Iris pigment epithelial cell (primary cell): ENCODE results near the gene TFAP2C.
A peak's percentile ranks its signal among the peaks of the same experiment; 100 is the strongest.
"Not testable (repeated sequence)": the region's sequence is repeated elsewhere in the genome, so short reads cannot be mapped to it uniquely, and the experiment has no call there.

Experiments used
- DNase-seq: peaks from one replicate; pipeline ENCODE4 v3.0.0-alpha.2; 2011; ENCODE audit warnings: low read depth

TFAP2C gene

GRCh38 chr20:56616716-56617115 is 12.4 kb upstream of the TFAP2C start:
- DNase-seq, result no peak

GRCh38 chr20:56617489-56617888 is 11.6 kb upstream of the TFAP2C start:
- no peak for DNase-seq

- DNase-seq, result no peak
Measured at GRCh38 chr20:56621730-56622129, 7.4 kb upstream of the TFAP2C start.

- DNase-seq, result not testable (repeated sequence)
Measured at GRCh38 chr20:56623930-56624329, 5.2 kb upstream of the TFAP2C start.

DNA sequence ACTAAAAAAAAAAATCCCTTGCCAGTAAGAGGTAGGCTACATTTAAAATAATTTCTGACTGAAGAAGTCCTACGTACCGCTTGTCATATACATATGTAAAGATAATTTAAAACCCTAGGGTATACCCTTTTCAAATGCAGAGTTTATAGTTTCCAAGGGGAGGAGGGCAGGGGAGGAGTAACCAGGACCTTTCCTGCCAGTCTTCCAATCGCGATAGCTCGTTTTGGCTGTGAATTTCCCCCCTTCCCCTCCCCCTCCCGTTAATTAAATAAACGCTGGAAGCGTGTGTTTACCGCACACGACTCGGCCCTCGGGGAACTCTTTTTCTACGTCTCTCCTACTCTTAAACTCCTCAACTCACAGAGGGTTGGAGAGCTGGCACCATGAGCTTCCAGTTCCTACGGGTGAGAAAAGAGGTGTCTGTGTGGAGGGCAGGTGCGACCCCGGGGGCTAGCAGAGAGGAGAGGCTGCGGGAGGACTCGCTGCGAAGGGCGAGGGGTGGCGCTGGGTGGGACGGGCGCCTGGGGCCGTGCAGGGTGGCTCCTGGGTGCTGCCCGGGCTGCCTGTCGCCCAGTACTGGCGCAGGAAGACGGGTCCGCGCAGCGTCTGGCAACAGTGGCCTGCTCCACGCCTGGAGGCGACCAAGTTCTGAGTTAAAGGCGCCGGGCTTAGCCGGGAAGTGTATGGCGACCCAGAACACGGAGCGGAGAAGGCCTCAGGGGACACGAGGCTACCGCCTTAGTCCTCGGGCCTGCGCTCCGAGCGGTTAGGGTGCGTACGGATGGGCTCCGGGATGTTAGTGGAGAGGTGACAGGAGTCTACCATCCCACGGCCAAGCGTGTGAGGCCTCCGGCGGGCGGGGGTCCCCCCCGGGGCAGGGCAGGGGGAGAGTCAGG is 4.1 kb upstream of the TFAP2C start:
- DNase-seq, result no peak

- no peak for DNase-seq
Measured at GRCh38 chr20:56625837-56626236, 3.3 kb upstream of the TFAP2C start.

DNA sequence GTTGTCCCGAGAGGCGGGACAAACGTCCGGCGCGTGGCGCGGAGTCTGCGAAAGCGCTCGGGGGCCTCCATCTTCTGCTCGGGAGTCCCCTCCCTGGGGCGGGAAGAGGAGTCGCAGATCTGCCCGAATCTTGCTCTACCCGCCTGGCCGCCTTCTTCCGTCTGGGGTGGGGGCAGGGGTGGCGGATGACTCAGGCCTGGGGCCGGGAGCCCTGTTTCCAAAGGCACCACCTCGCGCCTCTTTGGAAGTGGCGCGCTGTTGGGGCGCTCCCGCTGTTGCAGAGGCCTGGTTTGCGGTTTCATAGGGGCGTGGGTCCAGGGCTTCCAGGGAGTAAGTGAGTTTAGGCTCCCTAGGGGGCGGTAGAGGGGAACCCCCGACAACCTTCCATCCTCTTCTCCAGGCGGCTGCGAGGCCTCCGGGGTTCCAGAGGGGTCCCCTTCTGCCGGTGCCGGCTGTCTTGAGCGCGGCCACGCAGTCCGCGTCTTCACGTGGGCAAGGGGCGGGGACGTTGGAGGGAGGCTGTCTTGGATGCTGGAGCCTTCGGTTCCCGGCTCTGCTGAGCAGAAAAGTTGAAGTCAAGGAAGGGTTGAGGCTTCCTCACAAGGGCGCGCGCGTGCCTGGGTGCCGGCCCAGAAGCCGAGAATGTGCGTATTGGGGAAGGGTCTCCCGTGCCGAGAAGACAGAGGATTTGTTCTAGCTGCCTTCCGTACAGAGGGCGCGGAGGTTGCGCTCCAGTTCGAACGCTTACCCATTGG is 2.6 kb upstream of the TFAP2C start:
- DNase-seq, result no peak

DNA sequence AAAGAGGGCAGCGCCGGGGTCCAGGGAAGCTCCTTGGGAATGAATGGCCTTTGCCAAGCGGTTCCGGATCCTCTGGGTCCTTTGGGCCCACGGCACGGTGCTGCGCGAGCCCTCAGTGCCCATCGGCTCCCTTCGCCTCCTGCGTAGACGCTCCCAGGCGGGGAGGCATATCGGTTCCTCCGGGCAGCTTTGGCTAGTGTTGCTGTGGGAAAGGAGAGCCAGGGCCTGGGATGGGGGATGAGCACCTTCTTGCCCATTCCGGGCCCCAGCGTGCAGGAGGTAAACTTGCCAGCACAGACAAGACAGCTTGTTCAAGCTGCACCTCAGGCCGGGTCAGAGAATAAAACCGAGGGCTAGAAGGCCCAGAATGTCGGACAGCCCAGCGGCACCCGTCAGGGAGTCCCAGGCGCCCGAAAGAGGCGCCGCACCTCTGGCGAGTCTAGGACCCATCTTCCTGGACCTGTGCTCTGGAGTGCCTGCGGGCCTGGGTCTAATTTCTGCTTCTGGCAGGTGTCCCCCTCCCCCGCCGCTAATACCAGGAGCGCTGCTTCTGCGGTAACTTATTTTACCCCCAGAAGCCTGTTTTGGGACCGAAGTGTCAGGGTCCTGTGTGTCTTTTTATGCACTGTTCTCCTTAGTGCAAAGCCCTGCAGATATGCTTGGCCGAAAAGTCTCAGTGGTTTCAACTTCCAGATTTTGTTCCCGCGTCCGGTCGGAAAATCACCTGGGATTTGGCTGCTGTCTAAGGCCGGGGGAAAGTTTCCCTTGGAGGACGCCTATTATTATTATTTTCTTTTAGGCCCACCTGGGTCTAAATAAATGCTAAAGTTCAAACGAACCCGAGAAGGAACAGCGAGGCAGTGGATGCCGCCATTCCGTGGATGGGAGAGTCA is 1.7 kb upstream of the TFAP2C start:
- DNase-seq, result no peak

DNA sequence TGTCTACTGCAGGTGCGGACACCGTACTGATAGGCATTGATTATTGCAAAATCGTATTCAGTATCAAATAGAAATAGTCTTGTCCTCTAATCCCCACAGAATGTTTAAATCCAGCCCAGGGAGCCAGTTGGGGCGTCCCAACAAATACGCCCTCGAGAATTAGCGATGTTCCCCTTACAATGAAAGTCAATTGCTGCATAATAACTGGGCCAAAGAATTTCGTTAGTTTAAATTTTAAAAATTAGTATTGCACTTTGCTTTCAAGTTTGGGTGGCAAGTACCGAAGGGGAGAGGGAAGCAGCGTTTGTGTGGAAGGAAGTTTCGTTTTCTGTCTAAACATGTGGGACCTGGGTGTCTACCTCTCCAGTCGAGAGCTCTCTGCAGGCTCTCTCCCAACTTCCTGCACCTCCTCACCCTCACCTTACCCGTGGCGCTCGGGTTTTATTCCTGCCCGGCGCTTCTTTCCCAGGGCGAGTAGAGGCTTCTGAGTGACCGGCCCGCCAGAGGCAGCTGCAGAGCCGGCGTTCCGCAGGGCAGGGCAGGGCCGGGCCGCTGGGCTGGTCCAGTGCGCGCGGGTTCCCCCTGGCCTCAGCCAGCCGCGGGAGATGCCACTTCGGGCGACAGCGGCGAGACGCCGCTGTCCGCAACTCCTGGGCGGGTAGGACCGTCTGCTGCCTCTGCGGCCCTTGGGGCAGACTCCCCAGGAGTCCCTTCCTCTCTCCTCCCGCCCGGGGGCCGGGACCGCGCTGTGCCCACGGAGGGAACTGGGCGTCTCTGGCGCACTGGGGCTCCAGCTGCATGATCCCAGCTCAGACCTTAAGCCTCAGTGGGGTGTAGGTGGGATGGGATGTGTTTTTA is 862 bp upstream of the TFAP2C start:
- DNase-seq, result no peak

- DNase-seq, result no peak
Measured at GRCh38 chr20:56629464-56630085, 469 bp downstream of the TFAP2C start.

DNA sequence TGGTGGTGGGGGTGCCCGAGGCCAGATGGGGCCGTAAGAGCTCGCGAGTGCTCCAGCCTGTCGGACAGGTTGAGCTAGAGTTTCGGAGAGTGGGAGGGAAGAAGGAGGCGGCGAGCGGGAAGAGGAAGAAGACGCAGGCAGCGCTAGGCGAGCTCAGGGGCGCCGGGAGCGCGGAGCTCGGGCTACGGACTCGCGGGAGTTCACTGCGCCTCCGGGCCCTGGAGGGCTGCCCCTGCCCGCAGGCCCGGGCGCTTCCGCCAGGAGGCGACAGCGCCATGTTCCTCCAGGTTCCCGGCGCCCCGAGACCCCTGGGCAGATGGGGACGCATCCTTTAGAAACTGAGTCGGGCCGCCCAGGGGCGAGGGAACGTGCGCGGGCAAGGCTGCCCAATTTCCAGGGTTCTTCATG is 984 bp downstream of the TFAP2C start:
- DNase-seq, result peak; percentile 28

- no peak for DNase-seq
Measured at GRCh38 chr20:56630506-56631317, 1.6 kb downstream of the TFAP2C start.

- no peak for DNase-seq
Measured at GRCh38 chr20:56631318-56631989, 2.3 kb downstream of the TFAP2C start.

DNA sequence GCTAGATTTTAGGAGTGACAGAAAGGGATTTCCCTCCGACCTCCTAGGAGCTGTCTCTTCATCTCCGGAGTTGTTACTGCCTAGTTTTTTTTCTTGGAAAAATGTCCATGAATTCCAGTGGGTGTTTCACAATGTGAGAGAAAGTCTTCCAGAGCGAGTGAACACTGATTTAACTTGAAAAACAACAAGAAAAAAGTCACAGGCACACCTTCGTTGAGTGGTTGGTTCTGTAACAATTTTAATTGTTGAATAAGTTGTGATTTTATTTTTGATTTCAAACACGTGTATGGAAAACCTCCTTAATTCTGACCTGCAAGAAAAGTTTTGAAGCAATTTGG is 2.9 kb downstream of the TFAP2C start:
- DNase-seq, result no peak

DNA sequence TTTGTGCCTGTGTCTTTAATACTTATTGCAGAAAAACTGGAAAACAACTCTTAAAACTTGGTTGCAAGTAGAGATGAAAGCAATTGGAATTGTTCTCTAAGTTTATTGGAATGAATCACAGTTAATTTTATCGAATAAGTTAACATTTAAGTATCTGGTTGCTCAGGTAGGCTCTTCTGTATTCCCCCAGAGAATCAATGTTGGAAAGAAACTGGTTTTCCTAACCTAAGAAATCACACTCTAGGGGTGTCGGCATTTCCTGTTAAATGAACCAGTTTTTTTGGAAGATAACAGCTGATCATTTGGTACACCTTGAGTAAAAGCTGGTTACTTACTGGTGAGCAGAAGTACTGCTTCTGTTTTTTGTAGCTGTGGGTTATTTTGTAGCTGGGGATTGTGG is 5.2 kb downstream of the TFAP2C start:
- DNase-seq, result no peak

- DNase-seq, result no peak
Measured at GRCh38 chr20:56634735-56635385, 5.8 kb downstream of the TFAP2C start.

GRCh38 chr20:56636716-56637115 is 7.6 kb downstream of the TFAP2C start:
- no peak for DNase-seq

GRCh38 chr20:56637576-56637975 is 8.5 kb downstream of the TFAP2C start:
- no peak for DNase-seq

DNA sequence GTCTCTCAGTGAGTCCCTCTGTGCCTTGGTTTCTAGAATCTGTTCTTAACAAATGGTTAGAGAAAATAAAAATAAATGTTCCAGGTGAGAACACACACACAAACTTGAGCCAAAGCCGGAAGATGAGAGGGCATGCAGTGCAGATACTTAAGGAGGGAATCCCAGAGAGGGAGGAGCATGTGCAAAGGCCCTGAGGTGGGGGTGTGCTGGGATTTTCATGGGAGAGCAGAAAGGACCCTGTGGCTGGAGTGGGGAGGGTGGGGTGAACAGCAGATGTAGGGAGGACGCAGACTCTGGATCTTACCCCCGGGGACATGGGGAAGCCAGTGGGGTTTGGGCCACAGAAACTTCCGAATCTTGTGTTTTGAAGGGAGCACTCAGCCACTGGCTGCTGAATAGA is 17.5 kb downstream of the TFAP2C start:
- DNase-seq, result no peak
